ENCODE data around the gene BHLHE40.

- TF ChIP-seq ELF1 (IDR thresholded peaks at IDR 0.05) (no peak), CTCF (IDR thresholded peaks at IDR 0.05) (no peak), GABPA (IDR thresholded peaks at IDR 0.05; ENCODE audit: low read depth) (no peak), NFIC (IDR thresholded peaks at IDR 0.05; ENCODE audit: borderline replicate concordance) (no peak), RAD21 (IDR thresholded peaks at IDR 0.05; ENCODE audit: low read length) (no peak), RXRA (IDR thresholded peaks at IDR 0.05; ENCODE audit: borderline replicate concordance, low read depth) (no peak), YY1 (IDR thresholded peaks at IDR 0.05; ENCODE audit: low read depth) (no peak), EZH2phosphoT487 (IDR thresholded peaks at IDR 0.05; ENCODE audit: borderline replicate concordance, low read depth) (no peak), USF2 (IDR thresholded peaks at IDR 0.05; ENCODE audit: borderline replicate concordance, low read depth, low read length) (no peak), SMC3 (IDR thresholded peaks at IDR 0.05; ENCODE audit: low read depth, low read length) (no peak), JUND (IDR thresholded peaks at IDR 0.05) (no peak), MXI1 (IDR thresholded peaks at IDR 0.05; ENCODE audit: low read depth, low read length) (no peak), PBX3 (IDR thresholded peaks at IDR 0.05) (no peak)
Measured at GRCh38 chr3:5014391-5014790, 35.2 kb downstream of the BHLHE40 start.
